Prostate gland (tissue), 1 donor: ENCODE results near the gene BUB3.

Source experiments
- POLR2A ChIP-seq: fragments of 450-650 bp; IDR thresholded peaks from one replicate; pipeline ENCODE4 v1.6.1; 2016; ENCODE audit warnings: antibody characterized with exemption, mild to moderate bottlenecking
- POLR2AphosphoS5 ChIP-seq: sonication (generic); formaldehyde crosslinking; IDR thresholded peaks from one replicate; pipeline ENCODE4 v1.6.1; 2017; ENCODE audit warnings: antibody characterized with exemption

- TF ChIP-seq POLR2A (no peak), POLR2AphosphoS5 (no peak)
Observed at GRCh38 chr10:123117644-123118417, 36.4 kb upstream of the BUB3 start.
